Stimulated activated CD8-positive, alpha-beta memory T cell treated with anti-CD3 and anti-CD28 coated beads, Interleukin-15, amount 100 ng/mL, for 1 hour (primary cell): ENCODE data around the gene MBLAC2.

Experiments
- DNase-seq: peaks from one replicate; pipeline ENCODE4 v3.0.0-alpha.2; 2020; ENCODE audit warnings: low read depth

Gene MBLAC2

DNA sequence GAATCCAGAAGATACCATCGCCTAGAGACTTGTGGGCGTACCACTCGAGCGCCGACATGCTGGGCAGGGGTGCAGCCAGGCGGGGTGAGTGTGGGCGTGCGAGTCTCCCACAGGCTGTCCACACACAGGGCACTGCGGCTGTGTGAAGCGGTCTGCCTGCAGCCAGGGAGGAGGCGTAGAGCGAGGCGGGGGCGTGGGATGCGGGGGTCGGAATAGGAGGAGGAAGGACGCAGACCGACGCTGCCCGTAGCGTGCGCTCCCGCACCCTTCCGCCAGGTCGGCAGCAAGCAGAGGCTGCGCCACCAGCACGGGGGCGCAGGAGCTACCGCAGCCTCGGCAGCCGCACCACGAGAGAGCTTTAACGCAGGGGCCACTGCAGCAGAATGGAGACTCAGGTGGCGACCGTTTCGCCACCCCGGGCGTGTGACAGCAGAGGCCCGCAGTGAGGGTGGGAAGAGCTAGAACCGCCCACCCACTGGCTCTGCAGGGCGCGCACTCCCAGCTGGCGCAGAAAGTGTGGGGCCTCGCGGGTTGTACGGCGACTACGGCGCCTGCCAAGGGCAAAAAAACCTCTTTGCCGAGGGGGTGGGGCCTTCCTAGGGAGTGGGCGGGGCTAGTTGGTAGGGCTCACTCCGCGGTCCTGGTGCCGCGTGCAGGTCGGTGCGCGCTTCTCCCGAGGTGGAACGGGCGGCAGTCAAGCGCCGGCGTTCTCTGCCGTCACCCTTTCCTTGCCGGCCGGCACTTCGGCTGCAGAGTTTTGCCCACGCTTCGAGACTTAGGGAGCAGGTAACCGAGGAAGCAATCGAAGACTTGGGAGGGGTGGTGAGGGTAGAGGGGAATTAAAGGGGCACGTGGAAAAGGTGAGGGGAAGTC is at the start of gene MBLAC2, which contains the start of gene POLR3G:
TSS of gene MBLAC2 (minus strand) at position 537 of the 873 bp plus-strand sequence. CDS start at position 58, 479 bp downstream.
TSS of gene POLR3G (plus strand) at position 630 of the 873 bp plus-strand sequence. CDS start 10,704 bp downstream, outside the sequence.
- peak; percentile 88 for DNase-seq

DNA sequence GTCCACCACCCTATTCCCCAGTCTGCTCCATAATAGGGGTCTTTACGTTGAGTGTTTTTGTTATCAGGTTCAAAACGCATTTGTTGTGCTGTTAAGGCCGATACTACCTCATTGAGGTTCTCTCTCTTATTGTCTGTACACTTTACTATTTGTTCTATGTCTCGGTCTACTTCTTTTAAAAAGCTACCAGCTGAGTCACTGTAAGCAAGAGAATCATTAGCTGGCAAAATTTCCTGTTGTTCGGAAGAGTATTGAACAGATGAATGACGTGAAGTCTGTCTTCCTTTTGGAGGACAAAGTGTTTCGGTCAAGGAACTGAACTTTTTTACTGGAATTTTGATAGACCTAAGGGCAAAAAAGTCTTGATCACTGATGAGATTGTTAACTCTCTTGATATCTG is 44.5 kb upstream of the MBLAC2 start:
- DNase-seq: no peak

DNA sequence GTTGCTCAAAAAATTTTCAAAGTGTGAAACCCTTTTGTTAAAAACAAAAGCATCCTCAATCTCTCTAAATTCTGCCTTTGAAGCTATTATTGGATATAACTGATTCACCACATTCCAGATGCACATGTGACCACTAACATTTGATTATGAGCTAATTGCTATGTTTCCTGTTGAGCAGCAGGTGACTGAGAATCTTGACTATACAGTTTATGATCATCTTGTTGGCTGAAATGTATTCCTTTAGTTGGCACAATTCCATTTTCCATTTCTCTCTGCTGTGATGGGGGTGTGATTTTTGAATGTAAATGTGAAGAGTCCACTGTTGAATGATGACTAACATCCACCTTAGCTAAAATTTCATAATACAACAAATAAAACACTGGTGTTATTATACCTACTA is 44.1 kb upstream of the MBLAC2 start:
- no peak for DNase-seq

GRCh38 chr5:90514520-90514919 is 39.9 kb upstream of the MBLAC2 start:
- no peak for DNase-seq

DNA sequence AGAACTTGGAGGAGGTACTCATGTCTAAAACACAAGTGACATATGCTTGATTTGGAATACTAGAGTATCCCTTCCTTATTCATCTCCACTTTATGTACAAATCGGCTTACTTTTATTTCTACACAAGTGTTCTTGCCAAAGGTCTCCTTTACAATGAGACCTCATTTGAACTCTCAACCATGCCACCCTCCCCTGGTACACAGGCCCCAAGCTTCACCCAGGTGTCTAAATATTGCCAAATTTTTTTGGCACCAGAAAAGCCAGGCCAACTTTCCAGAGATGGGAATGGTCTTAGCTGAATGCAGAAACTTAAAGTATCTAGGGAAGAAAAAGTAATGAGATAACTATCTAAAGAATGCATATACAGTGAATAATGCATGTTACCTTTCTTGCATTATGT is 35.9 kb upstream of the MBLAC2 start:
- no peak for DNase-seq

GRCh38 chr5:90506221-90506620 is 31.6 kb upstream of the MBLAC2 start:
- DNase-seq: no peak

- DNase-seq: no peak
Observed at GRCh38 chr5:90504743-90505142, 30.2 kb upstream of the MBLAC2 start.

- DNase-seq: no peak
Observed at GRCh38 chr5:90503596-90503995, 29.0 kb upstream of the MBLAC2 start.

DNA sequence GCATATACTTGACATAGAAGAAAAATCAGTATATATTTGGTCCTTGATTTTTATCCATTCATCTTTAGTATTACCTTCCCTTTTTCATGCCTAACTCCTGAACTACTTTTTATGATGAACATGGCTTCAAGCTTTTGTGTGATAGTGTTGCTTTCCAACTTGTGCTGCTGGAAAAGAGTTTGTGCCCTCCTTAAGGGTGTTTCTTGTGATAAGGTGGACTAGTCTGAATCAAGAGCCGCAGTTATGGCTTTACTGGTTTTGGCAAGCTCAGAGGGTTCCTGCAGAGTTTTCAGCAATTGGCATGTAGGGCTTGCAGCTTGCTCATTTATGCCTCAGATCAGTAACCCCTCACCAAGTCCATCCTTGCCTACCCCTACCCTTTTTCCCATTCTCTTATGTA is 20.6 kb upstream of the MBLAC2 start:
- DNase-seq: no peak

DNA sequence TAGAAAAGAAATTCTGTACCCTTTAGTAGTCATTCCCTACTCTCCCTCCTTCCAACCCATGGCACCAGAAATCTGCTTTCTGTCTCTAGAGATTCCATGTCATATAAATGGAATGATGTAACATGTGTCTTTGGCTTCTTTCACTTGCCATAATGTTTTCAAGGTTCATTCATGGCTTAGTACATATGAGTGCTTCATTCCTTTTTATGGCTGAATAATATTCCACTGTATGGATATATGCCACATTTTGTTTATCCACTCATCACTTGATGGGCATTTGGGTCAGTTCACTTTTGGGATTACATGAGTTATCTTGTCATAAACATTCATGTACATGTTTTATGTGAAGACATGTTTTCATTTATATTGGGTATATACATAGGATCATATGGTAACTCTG is 19.5 kb upstream of the MBLAC2 start:
- no peak for DNase-seq

- DNase-seq: no peak
Observed at GRCh38 chr5:90488791-90489190, 14.2 kb upstream of the MBLAC2 start.

DNA sequence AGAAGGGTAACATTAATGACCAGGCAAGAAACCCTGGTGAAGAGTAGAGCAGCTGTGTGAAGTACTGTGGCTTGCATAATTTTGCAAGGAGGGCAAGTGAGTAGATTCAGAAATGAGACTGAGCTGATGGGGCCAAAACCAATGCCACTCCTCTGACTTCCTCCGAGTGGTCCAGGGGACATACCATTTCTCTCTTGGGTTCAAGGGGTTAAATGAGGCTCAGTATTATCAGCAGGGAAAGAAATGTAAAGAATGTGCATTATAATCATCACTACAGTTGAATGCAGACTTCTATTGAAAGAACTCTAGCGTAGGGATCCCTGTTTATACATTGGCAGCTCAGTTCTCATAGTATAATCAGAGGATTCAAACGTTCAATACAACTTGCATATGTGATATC is 10.0 kb upstream of the MBLAC2 start:
- no peak for DNase-seq

GRCh38 chr5:90483206-90483605 is 8.6 kb upstream of the MBLAC2 start:
- no peak for DNase-seq

GRCh38 chr5:90480699-90481098 is 6.1 kb upstream of the MBLAC2 start:
- DNase-seq: no peak

- no peak for DNase-seq
Observed at GRCh38 chr5:90479611-90480385, 5.2 kb upstream of the MBLAC2 start.

GRCh38 chr5:90477621-90478215 is 3.1 kb upstream of the MBLAC2 start:
- no peak for DNase-seq

DNA sequence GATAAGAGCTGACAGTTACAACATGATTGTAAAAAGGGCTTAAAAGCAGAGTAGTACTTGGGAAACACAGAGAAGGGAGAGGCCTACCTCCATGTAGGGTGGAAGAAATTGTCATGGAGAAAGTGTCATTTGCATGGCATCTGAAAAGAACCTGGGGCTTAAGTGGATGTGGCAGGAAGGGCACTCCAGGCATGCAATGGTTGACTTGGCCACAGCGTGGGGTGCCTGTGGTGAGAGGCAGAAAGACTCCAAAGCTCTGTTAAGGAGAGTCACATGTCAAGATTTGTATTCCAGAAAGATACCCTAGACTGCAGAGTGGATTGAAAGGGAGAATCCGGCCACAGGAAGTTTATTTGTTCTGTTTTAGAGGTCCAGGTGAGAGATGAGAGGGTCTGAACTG is 2.5 kb upstream of the MBLAC2 start:
- DNase-seq: no peak

GRCh38 chr5:90476391-90476790 is 1.8 kb upstream of the MBLAC2 start:
- DNase-seq: no peak

DNA sequence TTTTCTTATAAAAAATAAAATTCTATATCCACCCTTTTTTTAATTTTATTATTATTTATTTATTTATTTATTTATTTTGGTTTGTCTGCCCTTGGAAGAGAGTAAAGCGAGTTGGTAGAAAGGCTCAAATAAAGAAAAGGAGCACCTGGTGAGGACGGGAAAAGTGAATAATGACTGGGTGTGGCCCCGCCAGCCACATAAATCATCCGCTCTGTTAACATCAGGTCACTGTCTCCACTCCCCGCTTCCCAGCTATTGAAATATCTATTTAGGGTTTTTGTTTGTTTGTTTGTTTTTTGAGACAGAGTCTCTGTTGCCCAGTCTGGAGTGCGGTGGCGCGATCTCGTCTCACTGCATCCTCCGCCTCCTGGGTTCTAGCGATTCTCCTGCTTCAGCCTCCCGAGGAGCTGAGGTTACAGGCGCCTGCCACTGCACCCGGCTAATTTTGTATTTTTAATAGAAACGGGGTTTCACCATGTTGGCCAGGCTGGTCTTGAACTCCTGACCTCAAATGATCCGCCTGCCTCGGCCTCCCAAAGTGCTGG is 937 bp upstream of the MBLAC2 start:
- no peak for DNase-seq

GRCh38 chr5:90473396-90474234 is 956 bp downstream of the MBLAC2 start:
- no peak for DNase-seq

DNA sequence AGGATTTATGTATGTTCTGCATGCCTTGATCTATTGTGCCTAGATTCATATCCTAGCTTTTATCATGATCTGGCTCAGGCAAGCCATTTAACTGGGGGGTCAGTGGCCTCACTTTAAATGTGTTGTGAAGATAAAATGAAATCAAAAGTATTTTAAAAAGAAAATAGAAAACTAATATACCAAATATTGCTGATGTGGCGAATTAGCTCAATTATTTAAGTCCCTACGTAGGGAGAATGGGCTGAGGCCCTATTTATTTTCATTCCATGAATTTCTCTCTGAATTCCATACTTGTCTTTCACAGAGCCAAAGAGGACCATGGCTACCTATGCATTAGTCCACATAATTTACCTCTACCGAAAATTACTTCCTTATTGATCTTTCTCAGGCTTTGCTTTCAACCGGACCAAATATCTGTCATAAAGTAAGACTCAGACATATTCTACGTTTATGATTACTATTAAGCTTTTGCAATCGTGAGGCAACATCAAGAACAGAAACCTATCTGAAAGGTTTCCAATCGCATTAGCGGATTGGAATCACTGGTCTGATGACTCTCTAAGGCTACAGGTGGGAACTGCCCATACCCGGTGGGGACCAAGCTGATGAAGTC is 1.7 kb downstream of the MBLAC2 start:
- no peak for DNase-seq
